Smooth muscle cell (in vitro differentiated cells): ENCODE measurements around the gene PRKAG2. TPM values are rescaled to one million over a fixed set of nuclear protein-coding genes. Genes with fewer than 3 reads are reported as not detected.

Experiments used
- DNase-seq: peaks from one replicate; lab custom pipeline; 2025; ENCODE audit not compliant: unreplicated experiment; lab: John Stamatoyannopoulos, UW
- H2AFZ ChIP-seq: fragments of 200-600 bp; sonication (generic); 2 replicates; pipeline ENCODE4 v1.6.0; 2016; ENCODE audit warnings: antibody characterized with exemption, low read depth, mild to moderate bottlenecking
- H3F3A ChIP-seq: fragments of 200-600 bp; sonication (generic); 2 replicates; pipeline ENCODE4 v1.6.0; 2017; ENCODE audit warnings: antibody characterized with exemption, low read depth
- H3K27ac ChIP-seq: fragments of 200-600 bp; sonication (generic); 2 replicates; pipeline ENCODE4 v1.5.1; 2016; ENCODE audit warnings: low read depth, mild to moderate bottlenecking
- H3K27me3 ChIP-seq: fragments of 200-600 bp; sonication (generic); 2 replicates; pipeline ENCODE4 v1.6.1; 2016; ENCODE audit warnings: low read depth, mild to moderate bottlenecking
- H3K36me3 ChIP-seq: fragments of 200-600 bp; sonication (generic); 2 replicates; pipeline ENCODE4 v1.5.1; 2016; ENCODE audit warnings: low read depth
- H3K4me1 ChIP-seq: fragments of 200-600 bp; sonication (generic); 2 replicates; pipeline ENCODE4 v1.5.1; 2016; ENCODE audit warnings: low read depth
- H3K4me2 ChIP-seq: fragments of 200-600 bp; sonication (generic); 2 replicates; pipeline ENCODE4 v1.6.0; 2016; ENCODE audit warnings: mild to moderate bottlenecking
- H3K4me3 ChIP-seq: fragments of 200-600 bp; sonication (generic); 2 replicates; pipeline ENCODE4 v1.5.1; 2016; ENCODE audit warnings: mild to moderate bottlenecking
- H3K79me2 ChIP-seq: fragments of 200-600 bp; sonication (generic); 2 replicates; pipeline ENCODE4 v1.6.0; 2016; ENCODE audit warnings: low read depth, mild to moderate bottlenecking
- H3K9ac ChIP-seq: fragments of 200-600 bp; sonication (generic); 2 replicates; pipeline ENCODE4 v1.6.0; 2016; ENCODE audit warnings: low read depth
- H3K9me3 ChIP-seq: fragments of 200-600 bp; sonication (generic); replicated peaks from 2 replicates; pipeline ENCODE4 v1.5.1; 2016; ENCODE audit warnings: low read depth
- H4K20me1 ChIP-seq: fragments of 200-600 bp; sonication (generic); 2 replicates; pipeline ENCODE4 v1.6.0; 2016; ENCODE audit warnings: low read depth
- CTCF ChIP-seq: fragments of 200-600 bp; sonication (generic); IDR thresholded peaks from 2 replicates; pipeline ENCODE4 v1.5.1; 2017; ENCODE audit warnings: borderline replicate concordance, mild to moderate bottlenecking, antibody characterized with exemption; ENCODE audit not compliant: insufficient read depth, poor library complexity, severe bottlenecking
- WGBS: methylation state at CpG from one replicate; pipeline ENCODE4 v1.1.7; 2016; ENCODE audit warnings: low lambda C conversion rate; 5-methylcytosine and 5-hydroxymethylcytosine counted together
- polyA plus RNA-seq: library from polyadenylated mRNA; unstranded; fragments of >200 nt; fragmentation: Nextera tagmentation; extraction: Ambion mirVana; gene quantifications from 2 replicates; pipeline ENCODE4 v1.2.1, GENCODE V29; 2016
- total RNA-seq: library from RNA; depleted of rRNA; stranded (reverse); fragments of >200 nt; gene quantifications from 2 replicates; pipeline ENCODE4 v1.2.3, GENCODE V29; 2014

Gene PRKAG2
- total and polyA plus RNA-seq, 2 experiments from 2014 or later: 3.5 to 3.9 TPM

- no peak for TF ChIP-seq CTCF
- no peaks in the 10 kb centered on the region for H3K27me3 ChIP-seq
- no peak for DNase-seq
- no peaks in the 10 kb centered on the region for H3F3A ChIP-seq
- no peaks in the 10 kb centered on the region for H3K36me3 ChIP-seq
- WGBS: 96% methylated on average over 5 of the region's 5 CpGs
- no peaks in the 10 kb centered on the region for H4K20me1 ChIP-seq
- no peak overlapping the region for H3K27ac ChIP-seq
- no peak overlapping the region for H3K9ac ChIP-seq
- H3K4me2 ChIP-seq: no peak overlapping the region
- H3K79me2 ChIP-seq: no peaks in the 10 kb centered on the region
- no peaks in the 10 kb centered on the region for H3K4me1 ChIP-seq
- no peak overlapping the region for H3K4me3 ChIP-seq
- no peaks in the 10 kb centered on the region for H3K9me3 ChIP-seq
- no peak overlapping the region for H2AFZ ChIP-seq
Observed at GRCh38 chr7:151858456-151858855, 18.5 kb downstream of the PRKAG2 start.

- H3K9ac ChIP-seq: no peak overlapping the region
- no peaks in the 10 kb centered on the region for H3K4me1 ChIP-seq
- H3K27ac ChIP-seq: no peak overlapping the region
- no peak overlapping the region for H2AFZ ChIP-seq
- H3K4me2 ChIP-seq: no peak overlapping the region
- H3F3A ChIP-seq: no peaks in the 10 kb centered on the region
- no peaks in the 10 kb centered on the region for H4K20me1 ChIP-seq
- no peaks in the 10 kb centered on the region for H3K9me3 ChIP-seq
- H3K27me3 ChIP-seq: no peaks in the 10 kb centered on the region
- WGBS: 71% methylated on average over 7 of the region's 7 CpGs
- DNase-seq: no peak
- TF ChIP-seq CTCF: no peak
- no peaks in the 10 kb centered on the region for H3K79me2 ChIP-seq
- H3K36me3 ChIP-seq: no peaks in the 10 kb centered on the region
- no peak overlapping the region for H3K4me3 ChIP-seq
Observed at GRCh38 chr7:151857866-151858450, 19.0 kb downstream of the PRKAG2 start.

- no peak overlapping the region for H3K9ac ChIP-seq
- H3F3A ChIP-seq: no peaks in the 10 kb centered on the region
- no peaks in the 10 kb centered on the region for H3K36me3 ChIP-seq
- H4K20me1 ChIP-seq: no peaks in the 10 kb centered on the region
- no peak for TF ChIP-seq CTCF
- no peak overlapping the region for H3K4me2 ChIP-seq
- no peaks in the 10 kb centered on the region for H3K4me1 ChIP-seq
- H2AFZ ChIP-seq: no peak overlapping the region
- H3K4me3 ChIP-seq: no peak overlapping the region
- H3K79me2 ChIP-seq: no peaks in the 10 kb centered on the region
- no peaks in the 10 kb centered on the region for H3K9me3 ChIP-seq
- no peak overlapping the region for H3K27ac ChIP-seq
- H3K27me3 ChIP-seq: no peaks in the 10 kb centered on the region
- WGBS: 87% methylated on average over 12 of the region's 12 CpGs
- no peak for DNase-seq
Observed at GRCh38 chr7:151857412-151857811, 19.5 kb downstream of the PRKAG2 start.

DNA sequence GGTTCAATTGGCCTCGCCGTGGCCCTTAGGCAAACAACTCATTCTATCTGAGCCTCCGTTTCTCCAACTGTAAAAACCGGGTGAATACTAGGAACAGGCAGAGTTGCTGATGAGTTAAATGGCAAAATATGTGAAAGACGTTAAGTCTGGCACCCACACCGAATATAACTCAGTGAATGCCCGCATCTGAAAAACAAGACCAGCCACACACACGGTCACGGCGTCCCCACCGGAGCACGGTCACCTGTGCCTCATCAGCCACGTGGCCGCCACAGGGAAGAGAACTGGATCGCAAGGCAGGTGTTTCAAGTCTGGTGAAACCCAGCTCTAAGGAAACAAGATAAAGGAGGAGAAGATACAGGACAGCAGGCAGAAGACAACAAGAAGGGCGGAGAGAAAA is 20.4 kb downstream of the PRKAG2 start:
- no peak overlapping the region for H3K4me3 ChIP-seq
- H3K27ac ChIP-seq: no peak overlapping the region
- H3K27me3 ChIP-seq: no peaks in the 10 kb centered on the region
- H2AFZ ChIP-seq: no peak overlapping the region
- 89% methylated on average over 16 of the region's 16 CpGs for WGBS
- no peak overlapping the region for H3K9ac ChIP-seq
- H3F3A ChIP-seq: no peaks in the 10 kb centered on the region
- no peaks in the 10 kb centered on the region for H3K79me2 ChIP-seq
- H3K9me3 ChIP-seq: no peaks in the 10 kb centered on the region
- DNase-seq: no peak
- no peaks in the 10 kb centered on the region for H3K4me1 ChIP-seq
- no peaks in the 10 kb centered on the region for H4K20me1 ChIP-seq
- no peak for TF ChIP-seq CTCF
- no peaks in the 10 kb centered on the region for H3K36me3 ChIP-seq
- no peak overlapping the region for H3K4me2 ChIP-seq
